Glutamatergic neuron (in vitro differentiated cells): ENCODE results near the gene RAPGEF6. TPM values are rescaled to one million over a fixed set of nuclear protein-coding genes. Genes with fewer than 3 reads are reported as not detected.
"Not testable (repeated sequence)": the region's sequence is repeated elsewhere in the genome, so short reads cannot be mapped to it uniquely, and the experiment has no call there.

Source experiments
- DNase-seq: peaks from one replicate; pipeline ENCODE4 v3.0.0; 2022
- H3K27ac Mint-ChIP-seq: one replicate; pipeline ENCODE4 v1.8.0; 2020; ENCODE audit warnings: mild to moderate bottlenecking, mixed read lengths, inconsistent platforms; ENCODE audit not compliant: unreplicated experiment
- H3K27me3 Mint-ChIP-seq: one replicate; pipeline ENCODE4 v1.8.0; 2020; ENCODE audit warnings: mild to moderate bottlenecking, moderate library complexity, mixed read lengths, inconsistent platforms; ENCODE audit not compliant: unreplicated experiment
- H3K36me3 Mint-ChIP-seq: one replicate; pipeline ENCODE4 v1.8.0; 2020; ENCODE audit warnings: mild to moderate bottlenecking, mixed read lengths, inconsistent platforms; ENCODE audit not compliant: unreplicated experiment
- H3K4me1 Mint-ChIP-seq: one replicate; pipeline ENCODE4 v1.8.0; 2020; ENCODE audit warnings: mild to moderate bottlenecking, low read depth, mixed read lengths, inconsistent platforms; ENCODE audit not compliant: unreplicated experiment
- H3K4me3 Mint-ChIP-seq: one replicate; pipeline ENCODE4 v1.8.0; 2020; ENCODE audit warnings: mild to moderate bottlenecking, mixed read lengths, inconsistent platforms; ENCODE audit not compliant: unreplicated experiment
- H3K9me3 Mint-ChIP-seq: one replicate; pipeline ENCODE4 v1.8.0; 2020; ENCODE audit warnings: mild to moderate bottlenecking, moderate library complexity, mixed read lengths, inconsistent platforms; ENCODE audit not compliant: unreplicated experiment
- CTCF ChIP-seq: fragments of 200-600 bp; sonication (generic); IDR thresholded peaks from one replicate; pipeline ENCODE4 v1.5.0; 2021; ENCODE audit not compliant: partially characterized antibody, unreplicated experiment
- total RNA-seq: library from RNA; stranded (reverse); fragmentation: NEBNext Ultra II Directional; extraction: Animal tissue kit (Norgen Biotek cat#: 25700); gene quantifications from one replicate; pipeline ENCODE4 v1.2.1, GENCODE V29; 2021; ENCODE audit not compliant: unreplicated experiment

The RAPGEF6 gene
- total RNA-seq, 1 donor from 2014 or later = 278 TPM

GRCh38 chr5:131630208-131630962, 4.6 kb downstream of the RAPGEF6 start:
- H3K27ac Mint-ChIP-seq = no peak overlapping the region
- no peaks in the 10 kb centered on the region for H3K36me3 Mint-ChIP-seq
- no peak overlapping the region for H3K4me3 Mint-ChIP-seq
- no peak for DNase-seq
- peaks cover 17% of the 10 kb centered on the region for H3K4me1 Mint-ChIP-seq
- H3K9me3 Mint-ChIP-seq = peaks cover 10% of the 10 kb centered on the region
- no peak for TF ChIP-seq CTCF
- peaks cover 6% of the 10 kb centered on the region for H3K27me3 Mint-ChIP-seq

- no peak for DNase-seq
- no peak overlapping the region for H3K4me3 Mint-ChIP-seq
- H3K9me3 Mint-ChIP-seq = no peaks in the 10 kb centered on the region
- H3K27ac Mint-ChIP-seq = no peak overlapping the region
- no peak for TF ChIP-seq CTCF
- H3K4me1 Mint-ChIP-seq = peaks cover 15% of the 10 kb centered on the region
- H3K27me3 Mint-ChIP-seq = peaks cover 1% of the 10 kb centered on the region
- H3K36me3 Mint-ChIP-seq = no peaks in the 10 kb centered on the region
Observed at GRCh38 chr5:131628990-131629389, 6.0 kb downstream of the RAPGEF6 start.

GRCh38 chr5:131627207-131627865, 7.7 kb downstream of the RAPGEF6 start:
- no peak for DNase-seq
- Mint-ChIP-seq H3K4me1 (peaks cover 11% of the 10 kb centered on the region), H3K36me3 (no peaks in the 10 kb centered on the region), H3K9me3 (no peaks in the 10 kb centered on the region), H3K27ac (no peak overlapping the region), H3K27me3 (peaks cover 1% of the 10 kb centered on the region), H3K4me3 (no peak overlapping the region)
- no peak for TF ChIP-seq CTCF

- no peak for DNase-seq
- H3K27me3 Mint-ChIP-seq = peaks cover 1% of the 10 kb centered on the region
- TF ChIP-seq CTCF = no peak
- H3K36me3 Mint-ChIP-seq = no peaks in the 10 kb centered on the region
- H3K9me3 Mint-ChIP-seq = no peaks in the 10 kb centered on the region
- peaks cover 7% of the 10 kb centered on the region for H3K4me1 Mint-ChIP-seq
- H3K4me3 Mint-ChIP-seq = no peak overlapping the region
- no peak overlapping the region for H3K27ac Mint-ChIP-seq
Observed at GRCh38 chr5:131622633-131623032, 12.4 kb downstream of the RAPGEF6 start.

GRCh38 chr5:131621164-131621563, 13.9 kb downstream of the RAPGEF6 start:
- H3K36me3 Mint-ChIP-seq, H3K27me3 Mint-ChIP-seq, H3K4me1 Mint-ChIP-seq, DNase-seq, H3K4me3 Mint-ChIP-seq, H3K9me3 Mint-ChIP-seq, H3K27ac Mint-ChIP-seq: not testable (repeated sequence)
